Ovary (tissue), 9 donors: ENCODE data around the gene CYP4F3. TPM values are rescaled to one million over a fixed set of nuclear protein-coding genes. Genes with fewer than 3 reads are reported as not detected.

Experiments
- DNase-seq, 5 donors: peaks; one replicate each; pipeline ENCODE4 v3.0.0-alpha.2; 2019 to 2020
- H3K27ac ChIP-seq, 2 donors: fragments of 200-600 bp; one replicate each; pipeline versions ENCODE4 v1.5.1 to v1.8.0; 2019 to 2022
- H3K27me3 ChIP-seq: fragments of 200-600 bp; one replicate; pipeline ENCODE4 v1.8.0; 2022
- H3K36me3 ChIP-seq: fragments of 200-600 bp; sonication (generic); one replicate; pipeline ENCODE4 v1.5.1; 2019
- H3K4me1 ChIP-seq: one replicate; pipeline ENCODE4 v1.8.1; 2013; ENCODE audit warnings: mild to moderate bottlenecking, moderate library complexity; ENCODE audit not compliant: insufficient read depth
- H3K4me3 ChIP-seq: fragments of 200-600 bp; sonication (generic); one replicate; pipeline ENCODE4 v1.5.1; 2017
- H3K9me3 ChIP-seq, 2 donors: fragments of 200-600 bp in 1 of 2; sonication (generic) in 1 of 2; one replicate each; pipeline versions ENCODE4 v1.5.1 to v1.8.1; 2013 to 2019; ENCODE audit warnings: mild to moderate bottlenecking in 1 of 2, moderate library complexity in 1 of 2
- EP300 ChIP-seq: sonication (generic); formaldehyde crosslinking; IDR thresholded peaks from one replicate; pipeline ENCODE4 v1.6.1; 2017; ENCODE audit warnings: antibody characterized with exemption
- POLR2A ChIP-seq: fragments of 450-650 bp; IDR thresholded peaks from one replicate; pipeline ENCODE4 v1.6.1; 2017; ENCODE audit warnings: antibody characterized with exemption, mild to moderate bottlenecking, moderate library complexity
- WGBS, 3 donors: extraction: QIAGEN DNeasy Blood & Tissue Kit in 1 of 3; methylation state at CpG; one replicate each; pipeline versions ENCODE4 v1.1.5 to v1.1.7; 2013 to 2017; 5-methylcytosine and 5-hydroxymethylcytosine counted together
- intact Hi-C, 4 donors: fragments of 100-400 bp; cut with DNase I; formaldehyde crosslinking; loops; one replicate each; pipeline versions ENCODE4 v1.11.0 to v1.15.1; 2022 to 2023
- polyA plus RNA-seq, 2 donors: library from polyadenylated mRNA; stranded (reverse); fragments of 200-250 nt in 1 of 2; fragments of 350-450 nt in 1 of 2; fragmentation: Illumina TruSeq in 1 of 2; extraction: RNeasy Lipid Tissue Mini Kit (QIAGEN cat#74804) in 1 of 2; gene quantifications; one replicate each; pipeline ENCODE4 v1.2.3, GENCODE V29; 2013 to 2014
- total RNA-seq, 7 donors: library from RNA; depleted of rRNA in 2 of 7; stranded (reverse); fragments of >200 nt in 2 of 7; fragmentation: NEBNext Ultra II Directional in 3 of 7; extraction: Animal tissue kit (Norgen Biotek cat#: 25700) in 3 of 7; gene quantifications; one replicate each; pipeline versions ENCODE4 v1.1.0 to v1.2.4, GENCODE V29; 2016 to 2023
- TF ChIP-seq, protein P1 (sequence below), 3 donors: fragments of 450-650 bp in 2 of 3; fragments of 200-600 bp in 1 of 3; IDR thresholded peaks; one replicate each; pipeline versions ENCODE4 v1.5.1 to v1.8.0; 2016 to 2022; ENCODE audit warnings: antibody characterized with exemption in 3 of 3, mild to moderate bottlenecking in 1 of 3
- donor health status: DM: no; HTN: no; CAD: no; lungs with moderate emphysema.
- donor health status: DM: no; HTN: no; CAD: no.
- donor health status: Bipolar disorder and iron deficiency.
- donor health status: DM: yes; HTN: yes; CAD: no.
- donor health status: DM: no; HTN: no; CAD: no.
- donor health status: DM: yes; HTN: yes; CAD: no.

Gene CYP4F3
- total and polyA plus RNA-seq, 9 donors: 0.13 to 1.8 (median 0.36) TPM; not detected in 2

- TF ChIP-seq POLR2A (no peak), EP300 (no peak)
- TF ChIP-seq, protein P1, sequence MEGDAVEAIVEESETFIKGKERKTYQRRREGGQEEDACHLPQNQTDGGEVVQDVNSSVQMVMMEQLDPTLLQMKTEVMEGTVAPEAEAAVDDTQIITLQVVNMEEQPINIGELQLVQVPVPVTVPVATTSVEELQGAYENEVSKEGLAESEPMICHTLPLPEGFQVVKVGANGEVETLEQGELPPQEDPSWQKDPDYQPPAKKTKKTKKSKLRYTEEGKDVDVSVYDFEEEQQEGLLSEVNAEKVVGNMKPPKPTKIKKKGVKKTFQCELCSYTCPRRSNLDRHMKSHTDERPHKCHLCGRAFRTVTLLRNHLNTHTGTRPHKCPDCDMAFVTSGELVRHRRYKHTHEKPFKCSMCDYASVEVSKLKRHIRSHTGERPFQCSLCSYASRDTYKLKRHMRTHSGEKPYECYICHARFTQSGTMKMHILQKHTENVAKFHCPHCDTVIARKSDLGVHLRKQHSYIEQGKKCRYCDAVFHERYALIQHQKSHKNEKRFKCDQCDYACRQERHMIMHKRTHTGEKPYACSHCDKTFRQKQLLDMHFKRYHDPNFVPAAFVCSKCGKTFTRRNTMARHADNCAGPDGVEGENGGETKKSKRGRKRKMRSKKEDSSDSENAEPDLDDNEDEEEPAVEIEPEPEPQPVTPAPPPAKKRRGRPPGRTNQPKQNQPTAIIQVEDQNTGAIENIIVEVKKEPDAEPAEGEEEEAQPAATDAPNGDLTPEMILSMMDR (IDR thresholded peaks at IDR 0.05): no peak
- intact Hi-C loops: no loop called here
- H3K9me3 ChIP-seq: no peaks in the 10 kb centered on the region
- H3K4me1 ChIP-seq: peaks cover 2% of the 10 kb centered on the region
- H3K27me3 ChIP-seq: no peaks in the 10 kb centered on the region
- no peak overlapping the region for H3K4me3 ChIP-seq
- H3K36me3 ChIP-seq: no peaks in the 10 kb centered on the region
- WGBS, 3 donors: 43 to 78% (median 70%) methylated on average over 4 of the region's 4 CpGs
- DNase-seq: no peak
- H3K27ac ChIP-seq: no peak overlapping the region
Measured at GRCh38 chr19:15669891-15670290, 29.2 kb downstream of the CYP4F3 start.

GRCh38 chr19:15671237-15671821 lies 30.6 kb downstream of the CYP4F3 start:
- no peak for DNase-seq
- Histone ChIP-seq H3K9me3 (no peaks in the 10 kb centered on the region), H3K4me3 (no peak overlapping the region), H3K27ac (no peak overlapping the region), H3K36me3 (no peaks in the 10 kb centered on the region), H3K27me3 (no peaks in the 10 kb centered on the region), H3K4me1 (peaks cover 2% of the 10 kb centered on the region)
- 63 to 65% (median 64%) methylated on average over 5 of the region's 5 CpGs for WGBS, 3 donors
- intact Hi-C loops: no loop called here
- TF ChIP-seq POLR2A: no peak
- TF ChIP-seq EP300: no peak
- TF ChIP-seq, protein P1 (IDR thresholded peaks at IDR 0.05): no peak

DNA sequence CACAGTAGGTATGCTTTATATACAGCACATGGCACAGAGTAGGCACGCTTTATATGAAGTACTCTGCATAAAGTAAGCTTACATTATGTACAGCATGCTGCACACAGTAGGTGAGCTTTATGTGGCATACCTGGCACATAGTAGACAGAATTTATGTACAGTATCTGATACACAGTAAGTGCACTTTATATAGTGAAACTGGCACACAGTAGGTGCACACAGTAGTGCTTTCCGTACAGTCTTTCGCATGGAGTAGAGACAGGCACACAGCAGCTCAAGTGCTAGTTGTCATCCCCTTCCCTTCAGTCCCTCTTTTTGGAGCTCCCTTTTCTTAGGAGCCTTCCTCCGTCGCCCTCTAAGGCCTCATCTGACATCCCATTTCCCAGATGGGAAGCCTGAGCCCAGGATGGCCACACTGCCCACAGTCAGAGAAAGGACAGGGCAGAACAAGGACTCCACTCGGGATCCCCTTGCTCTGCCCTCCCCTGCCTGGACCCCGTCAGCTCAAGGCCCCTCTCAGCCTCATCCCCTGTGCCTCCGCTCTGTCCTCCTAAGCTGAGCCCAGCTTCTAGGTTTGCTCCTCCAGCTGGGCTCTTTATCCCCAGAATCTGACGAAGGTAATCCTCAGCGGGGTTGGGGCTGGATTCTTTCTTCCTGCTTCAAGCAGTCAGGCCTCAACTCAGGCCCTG lies 31.3 kb downstream of the CYP4F3 start:
- Histone ChIP-seq H3K27ac (peak overlapping the region in 1 of 2 donors; percentile 59), H3K27me3 (no peaks in the 10 kb centered on the region), H3K4me1 (peaks cover 2% of the 10 kb centered on the region), H3K4me3 (no peak overlapping the region), H3K36me3 (no peaks in the 10 kb centered on the region), H3K9me3 (no peaks in the 10 kb centered on the region)
- no peak for TF ChIP-seq EP300
- TF ChIP-seq, protein P1 (IDR thresholded peaks at IDR 0.05): no peak
- no peak for TF ChIP-seq POLR2A
- 41 to 49% (median 45%) methylated on average over 10 of the region's 10 CpGs for WGBS, 3 donors
- no peak for DNase-seq
- intact Hi-C loops: no loop called here

DNA sequence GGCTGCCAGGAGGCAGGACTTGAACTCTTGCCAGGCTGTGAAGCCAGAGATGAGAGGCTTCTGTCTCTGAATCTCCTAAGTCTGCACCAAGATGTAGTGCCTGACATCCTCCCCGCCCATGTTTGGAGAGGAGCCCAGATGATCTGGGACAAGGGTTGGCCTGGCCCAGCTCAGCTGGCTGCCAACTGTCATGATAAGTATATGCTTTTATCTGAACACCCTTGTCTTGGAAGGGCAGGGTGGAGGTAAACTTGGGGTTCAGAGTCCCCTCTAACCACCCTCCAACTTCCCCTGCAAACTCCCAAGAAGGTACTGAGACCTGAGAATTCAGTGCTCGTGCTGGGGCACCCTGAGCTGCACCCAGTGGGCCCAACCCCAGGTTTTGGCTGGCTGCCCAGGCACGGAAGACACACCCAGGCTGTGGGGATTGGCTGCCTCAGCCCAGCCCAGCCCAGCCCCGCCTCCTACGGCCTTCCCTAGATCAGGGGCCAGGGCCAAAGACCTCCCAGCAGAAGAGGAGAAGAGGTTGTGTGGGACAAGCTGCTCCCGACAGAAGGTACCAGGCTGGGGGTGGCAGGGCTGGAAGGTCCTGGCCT lies 32.0 kb downstream of the CYP4F3 start, which contains the start of gene CYP4F12:
Gene CYP4F12 (plus strand): TSS at position 508 of the 596 bp plus-strand sequence. CDS start 443 bp downstream, outside the sequence.
- TF ChIP-seq, protein P1 (IDR thresholded peaks at IDR 0.05): no peak
- TF ChIP-seq EP300 (no peak), POLR2A (no peak)
- peak within 1 kb of the TSS in 1 of 2 donors; percentile 59 for H3K27ac ChIP-seq
- WGBS, 3 donors: 14 to 25% (median 16%) methylated on average over 6 of the region's 6 CpGs
- peak; percentile 78 to 88 (median 80) for DNase-seq
- H3K27me3 ChIP-seq: no peaks in the 10 kb centered on the region
- no peaks in the 10 kb centered on the region for H3K36me3 ChIP-seq
- intact Hi-C loops: no loop called here
- no peak within 1 kb of the TSS for H3K4me3 ChIP-seq
- H3K9me3 ChIP-seq: no peaks in the 10 kb centered on the region
- peaks cover 2% of the 10 kb centered on the region for H3K4me1 ChIP-seq
